Measurements from ENCODE around the gene PARD3B. TPM values are rescaled to one million over a fixed set of nuclear protein-coding genes. Genes with fewer than 3 reads are reported as not detected.

Gene PARD3B
- total and polyA plus RNA-seq, 12 donors: 0.46 to 12.4 (median 8.3) TPM

DNA sequence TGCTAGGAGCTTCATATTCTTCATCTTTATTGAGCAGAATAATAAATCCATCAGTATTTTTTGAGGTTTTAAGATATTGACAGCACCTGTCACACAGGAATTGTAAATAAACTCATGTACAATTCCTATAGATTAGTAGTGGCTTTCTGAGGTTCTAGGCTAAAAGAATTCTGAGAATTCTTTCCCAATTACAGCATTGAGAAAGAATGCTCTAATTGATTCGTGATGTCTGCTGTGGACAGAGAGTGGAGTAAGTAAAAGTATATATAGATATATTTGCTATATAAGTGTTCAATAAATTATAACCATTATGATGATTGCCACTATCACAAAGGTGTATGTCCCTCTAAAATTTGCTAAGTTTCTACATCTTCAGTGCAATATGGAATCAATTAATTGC is 950.5 kb downstream of the PARD3B start:
- DNase-seq (no peak), ATAC-seq (no peak)
- H3K36me3 ChIP-seq: peaks cover 0 to 13% (median 0%) of the 10 kb centered on the region in 9 donors
- no peak for TF ChIP-seq CTCF (IDR thresholded peaks at IDR 0.05)
- H3K27ac ChIP-seq: no peak overlapping the region
- H3K4me3 ChIP-seq: no peak overlapping the region
- whole genome bisulfite sequencing, 2 donors: 78 to 79% methylated on average over 1 of the region's 1 CpG
- peaks cover 0 to 6% (median 0%) of the 10 kb centered on the region in 11 donors for H3K9me3 ChIP-seq
- no peaks in the 10 kb centered on the region for H3K27me3 ChIP-seq
- H3K4me1 ChIP-seq: peaks cover 0 to 6% (median 0%) of the 10 kb centered on the region in 9 donors
- intact Hi-C loops (cut with DNase I): no loop called here

GRCh38 chr2:205496370-205496769 is 951.1 kb downstream of the PARD3B start:
- Histone ChIP-seq H3K27ac (no peak overlapping the region), H3K4me1 (peaks cover 0 to 6% (median 0%) of the 10 kb centered on the region in 9 donors), H3K9me3 (peaks cover 0 to 3% (median 0%) of the 10 kb centered on the region in 11 donors), H3K4me3 (no peak overlapping the region), H3K36me3 (peaks cover 0 to 19% (median 0%) of the 10 kb centered on the region in 9 donors), H3K27me3 (no peaks in the 10 kb centered on the region)
- ATAC-seq (peak in 2 of 8 donors; percentile 47 to 59), DNase-seq (no peak)
- intact Hi-C loops (cut with DNase I): no loop called here
- 71 to 81% methylated on average over 1 of the region's 1 CpG for WGBS, 2 donors
- no peak for TF ChIP-seq CTCF (IDR thresholded peaks at IDR 0.05)

DNA sequence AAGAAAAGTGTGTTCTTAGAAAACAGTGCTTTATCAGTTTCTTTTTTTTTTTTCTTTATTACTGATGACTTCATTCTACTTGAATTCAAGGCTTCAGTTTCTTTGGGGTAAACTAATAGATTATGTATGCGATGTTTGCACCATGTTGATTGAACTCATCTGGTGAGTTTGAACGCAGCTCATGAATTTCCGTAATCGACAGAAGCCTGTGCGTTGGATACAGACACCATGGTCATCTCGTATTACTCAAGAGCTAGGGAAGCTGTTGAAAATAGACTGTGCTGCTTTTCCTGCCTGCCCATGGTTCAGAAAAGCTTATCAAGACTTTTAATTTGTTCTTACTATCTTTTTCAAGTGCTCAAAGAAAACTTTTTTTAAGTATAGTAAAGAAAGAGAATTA is 951.5 kb downstream of the PARD3B start:
- Histone ChIP-seq H3K9me3 (no peaks in the 10 kb centered on the region), H3K4me1 (peaks cover 0 to 6% (median 0%) of the 10 kb centered on the region in 9 donors), H3K36me3 (peaks cover 0 to 19% (median 0%) of the 10 kb centered on the region in 9 donors), H3K27ac (no peak overlapping the region), H3K4me3 (no peak overlapping the region), H3K27me3 (no peaks in the 10 kb centered on the region)
- intact Hi-C loops (cut with DNase I): no loop called here
- no peak for DNase-seq
- 58 to 66% methylated on average over 6 of the region's 6 CpGs for WGBS, 2 donors
- TF ChIP-seq CTCF (IDR thresholded peaks at IDR 0.05): no peak
- ATAC-seq: peak in 4 of 8 donors; percentile 27 to 80 (median 66)

- no peak overlapping the region for H3K27ac ChIP-seq
- TF ChIP-seq CTCF (IDR thresholded peaks at IDR 0.05): no peak
- H3K4me3 ChIP-seq: no peak overlapping the region
- H3K27me3 ChIP-seq: no peaks in the 10 kb centered on the region
- no peak for DNase-seq
- 75 to 82% methylated on average over 3 of the region's 3 CpGs for WGBS, 2 donors
- intact Hi-C loops (cut with DNase I): no loop called here
- peaks cover 0 to 19% (median 0%) of the 10 kb centered on the region in 9 donors for H3K36me3 ChIP-seq
- peaks cover 0 to 4% (median 0%) of the 10 kb centered on the region in 11 donors for H3K9me3 ChIP-seq
- ATAC-seq: no peak
- H3K4me1 ChIP-seq: peaks cover 0 to 6% (median 0%) of the 10 kb centered on the region in 9 donors
Observed at GRCh38 chr2:205499006-205499405, 953.7 kb downstream of the PARD3B start.

All from heart right ventricle (tissue), 16 donors.